Right atrium auricular region (tissue), 2 donors: ENCODE results near the gene GMEB2. TPM values are rescaled to one million over a fixed set of nuclear protein-coding genes. Genes with fewer than 3 reads are reported as not detected.

Experiments
- DNase-seq: peaks from one replicate; pipeline ENCODE4 v3.0.0-alpha.2; 2019; ENCODE audit warnings: low spot score
- H3K27ac ChIP-seq, 2 donors: fragments of 200-600 bp; sonication (generic); 1 replicate in 1 of 2; 2 replicates in 1 of 2; pipeline ENCODE4 v1.5.1; 2016 to 2019
- H3K27me3 ChIP-seq, 2 donors: fragments of 200-600 bp; sonication (generic); one replicate each; pipeline versions ENCODE4 v1.5.1 to v1.6.0; 2017 to 2019
- H3K36me3 ChIP-seq: fragments of 200-600 bp; sonication (generic); one replicate; pipeline ENCODE4 v1.5.1; 2016
- H3K4me1 ChIP-seq, 2 donors: fragments of 200-600 bp; sonication (generic); one replicate each; pipeline versions ENCODE4 v1.5.1 to v1.6.0; 2017 to 2019
- H3K4me3 ChIP-seq, 2 donors: fragments of 200-600 bp; sonication (generic); 1 replicate in 1 of 2; 2 replicates in 1 of 2; pipeline ENCODE4 v1.5.1; 2017 to 2019; ENCODE audit warnings: mild to moderate bottlenecking in 1 of 2, moderate library complexity in 1 of 2
- H3K9me3 ChIP-seq, 2 donors: fragments of 200-600 bp; sonication (generic); one replicate each; pipeline ENCODE4 v1.5.1; 2019
- total RNA-seq, 2 donors: library from RNA; depleted of rRNA; stranded (reverse); fragments of >200 nt; gene quantifications; one replicate each; pipeline ENCODE4 v1.1.0, GENCODE V29; 2016
- TF ChIP-seq, protein P1 (sequence below), 2 donors: fragments of 200-600 bp; sonication (generic); IDR thresholded peaks; one replicate each; pipeline ENCODE4 v1.5.1; 2019; ENCODE audit warnings: antibody characterized with exemption in 2 of 2

GMEB2 gene
- total RNA-seq, 2 donors from 2014 or later: 5.8 to 9.4 TPM

DNA sequence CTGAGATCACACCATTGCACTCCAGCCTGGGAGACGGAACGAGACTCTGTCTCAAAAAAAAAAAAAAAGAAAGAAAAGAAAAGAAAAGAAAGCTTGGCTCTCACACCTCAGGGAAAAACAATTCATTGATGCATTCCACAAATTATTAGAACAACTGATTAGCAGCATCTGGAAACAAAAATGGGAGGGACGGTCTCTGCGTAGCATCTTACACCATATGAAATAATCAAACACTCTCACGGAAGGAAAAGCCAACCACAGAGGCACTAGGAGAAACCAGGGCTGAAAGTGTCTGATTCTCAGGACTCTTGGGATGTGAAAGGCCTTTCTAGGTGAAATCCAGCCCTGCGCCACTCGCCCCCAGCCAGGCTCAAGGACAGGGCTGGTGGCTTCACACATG is 50.6 kb downstream of the GMEB2 start:
- H3K36me3 ChIP-seq: peaks cover 9% of the 10 kb centered on the region
- TF ChIP-seq, protein P1, sequence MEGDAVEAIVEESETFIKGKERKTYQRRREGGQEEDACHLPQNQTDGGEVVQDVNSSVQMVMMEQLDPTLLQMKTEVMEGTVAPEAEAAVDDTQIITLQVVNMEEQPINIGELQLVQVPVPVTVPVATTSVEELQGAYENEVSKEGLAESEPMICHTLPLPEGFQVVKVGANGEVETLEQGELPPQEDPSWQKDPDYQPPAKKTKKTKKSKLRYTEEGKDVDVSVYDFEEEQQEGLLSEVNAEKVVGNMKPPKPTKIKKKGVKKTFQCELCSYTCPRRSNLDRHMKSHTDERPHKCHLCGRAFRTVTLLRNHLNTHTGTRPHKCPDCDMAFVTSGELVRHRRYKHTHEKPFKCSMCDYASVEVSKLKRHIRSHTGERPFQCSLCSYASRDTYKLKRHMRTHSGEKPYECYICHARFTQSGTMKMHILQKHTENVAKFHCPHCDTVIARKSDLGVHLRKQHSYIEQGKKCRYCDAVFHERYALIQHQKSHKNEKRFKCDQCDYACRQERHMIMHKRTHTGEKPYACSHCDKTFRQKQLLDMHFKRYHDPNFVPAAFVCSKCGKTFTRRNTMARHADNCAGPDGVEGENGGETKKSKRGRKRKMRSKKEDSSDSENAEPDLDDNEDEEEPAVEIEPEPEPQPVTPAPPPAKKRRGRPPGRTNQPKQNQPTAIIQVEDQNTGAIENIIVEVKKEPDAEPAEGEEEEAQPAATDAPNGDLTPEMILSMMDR (IDR thresholded peaks at IDR 0.05): no peak
- H3K9me3 ChIP-seq: no peaks in the 10 kb centered on the region
- H3K27ac ChIP-seq: peak overlapping the region; percentile 16 to 58
- H3K4me3 ChIP-seq: no peak overlapping the region
- H3K4me1 ChIP-seq: peaks cover 0 to 25% of the 10 kb centered on the region in 2 donors
- no peak for DNase-seq
- no peaks in the 10 kb centered on the region for H3K27me3 ChIP-seq

DNA sequence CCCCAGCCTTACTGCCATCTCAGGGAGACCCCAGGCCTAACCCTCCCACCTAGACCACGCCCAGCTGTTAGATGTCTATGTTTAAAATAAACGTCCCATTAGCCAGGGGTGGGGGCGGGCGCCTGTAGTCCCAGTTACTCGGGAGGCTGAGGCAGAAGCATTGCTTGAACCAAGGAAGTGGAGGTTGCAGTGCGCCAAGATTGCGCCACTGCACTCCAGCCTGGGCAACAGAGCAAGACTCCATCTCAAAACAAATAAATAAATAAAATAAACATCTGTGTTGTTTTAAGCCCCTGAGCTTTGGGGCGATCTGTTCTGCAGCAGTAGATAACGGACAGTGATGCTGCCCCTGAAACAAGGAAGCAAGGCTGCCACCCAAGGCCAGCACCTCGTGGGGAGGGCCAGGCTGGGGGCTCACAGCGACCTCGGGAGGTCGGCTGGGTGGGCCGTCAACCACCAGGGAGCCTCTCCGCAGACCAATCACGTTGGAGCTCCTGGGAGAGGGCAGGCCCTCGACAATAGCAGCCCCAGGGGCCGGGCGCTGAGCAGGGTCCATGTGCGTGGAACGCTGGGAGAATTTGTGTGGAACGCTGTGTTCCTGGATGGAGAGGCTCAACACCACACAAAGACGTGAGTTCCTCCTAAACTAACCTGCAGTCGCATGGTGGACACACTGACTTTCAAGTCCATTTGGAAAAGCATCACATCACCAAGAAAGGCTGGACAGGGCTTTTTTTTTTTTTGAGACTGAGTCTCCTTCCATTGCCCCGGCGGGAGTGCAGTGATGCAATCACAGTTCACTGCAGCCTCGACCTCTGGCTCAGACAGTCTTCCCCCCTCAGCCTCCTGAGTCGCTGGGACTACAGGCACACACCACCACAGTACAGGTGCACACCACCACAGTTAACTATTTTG is 51.8 kb downstream of the GMEB2 start:
- Histone ChIP-seq H3K9me3 (no peaks in the 10 kb centered on the region), H3K27ac (peak overlapping the region; percentile 82 to 91), H3K4me1 (peaks cover 0 to 25% of the 10 kb centered on the region in 2 donors), H3K27me3 (no peaks in the 10 kb centered on the region), H3K36me3 (peaks cover 9% of the 10 kb centered on the region), H3K4me3 (no peak overlapping the region)
- no peak for DNase-seq
- TF ChIP-seq, protein P1 (IDR thresholded peaks at IDR 0.05): no peak

DNA sequence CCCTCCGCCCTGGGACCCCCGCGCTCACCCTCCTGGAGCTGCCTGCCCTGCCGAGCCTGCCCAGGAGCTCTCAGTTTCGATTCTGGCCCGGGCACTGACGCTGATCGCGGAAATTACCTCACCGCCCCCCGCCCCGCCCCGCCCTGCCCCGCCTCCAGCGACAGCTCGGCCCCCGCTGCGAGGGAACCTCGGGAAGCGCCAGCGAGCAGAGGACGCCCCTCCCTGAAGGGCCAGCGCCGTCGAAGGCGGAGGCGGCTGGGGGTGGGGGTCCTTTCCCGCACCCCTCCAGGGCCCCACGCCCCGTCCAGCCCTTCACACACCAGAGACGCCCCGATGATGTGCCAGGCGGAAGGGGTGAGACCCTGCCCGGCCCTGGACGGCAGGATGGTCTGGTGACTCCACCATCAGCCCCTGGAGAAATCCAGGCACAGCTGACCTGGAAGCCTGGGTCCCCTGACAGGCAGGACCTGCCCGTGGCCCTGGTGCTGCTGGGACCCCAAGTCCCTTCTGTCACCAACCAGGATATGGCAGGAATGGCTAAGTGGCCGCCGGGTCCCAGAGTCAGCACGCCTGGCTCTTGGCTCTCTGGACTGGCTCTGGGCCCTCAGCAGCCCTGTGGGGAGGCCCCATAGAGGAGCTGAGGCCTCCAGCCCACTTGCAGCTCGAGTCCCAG is 52.6 kb downstream of the GMEB2 start, which contains the start of gene HELZ2:
TSS of gene HELZ2 (minus strand) at position 84 of the 673 bp plus-strand sequence. CDS start 1,854 bp downstream, outside the sequence.
- H3K4me1 ChIP-seq: peaks cover 0 to 25% of the 10 kb centered on the region in 2 donors
- H3K9me3 ChIP-seq: no peaks in the 10 kb centered on the region
- DNase-seq: peak; percentile 79
- H3K36me3 ChIP-seq: peaks cover 9% of the 10 kb centered on the region
- no peaks in the 10 kb centered on the region for H3K27me3 ChIP-seq
- H3K4me3 ChIP-seq: peak within 1 kb of the TSS; percentile 86 to 95
- TF ChIP-seq, protein P1 (IDR thresholded peaks at IDR 0.05): no peak
- H3K27ac ChIP-seq: peak within 1 kb of the TSS; percentile 82 to 91

DNA sequence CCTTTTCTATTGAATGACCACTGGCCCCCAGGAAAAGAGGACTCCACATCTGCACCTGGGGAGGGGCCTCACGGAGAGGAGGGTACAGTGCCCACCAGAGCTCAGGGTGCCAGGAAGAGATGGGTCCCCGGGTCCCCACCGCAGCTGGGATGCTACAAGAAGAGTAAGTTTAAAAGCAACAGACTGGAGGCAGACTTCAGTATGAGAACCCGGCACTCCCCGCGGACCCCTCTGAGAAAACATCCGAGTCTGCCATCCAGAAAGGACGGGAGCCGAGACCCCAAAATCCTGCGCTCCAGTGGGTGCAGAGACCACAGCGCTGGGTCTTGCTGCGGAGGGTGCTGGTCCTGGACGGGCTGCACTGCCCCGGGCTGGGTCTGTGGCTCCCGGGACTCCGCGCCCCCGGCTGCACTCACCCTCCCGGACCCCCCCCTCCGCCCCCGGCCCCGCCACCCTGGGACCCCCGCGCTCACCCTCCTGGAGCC is 53.2 kb downstream of the GMEB2 start:
- peak overlapping the region; percentile 82 to 91 for H3K27ac ChIP-seq
- DNase-seq: no peak

More for the DNA sequence above, 53.2 kb downstream of the GMEB2 start:
- Histone ChIP-seq H3K9me3 (no peaks in the 10 kb centered on the region), H3K4me3 (peak overlapping the region; percentile 86 to 95), H3K27me3 (no peaks in the 10 kb centered on the region), H3K4me1 (peaks cover 0 to 25% of the 10 kb centered on the region in 2 donors), H3K36me3 (peaks cover 9% of the 10 kb centered on the region)
- TF ChIP-seq, protein P1 (IDR thresholded peaks at IDR 0.05): no peak
